Measurements from ENCODE around the gene CLDN16. TPM values are rescaled to one million over a fixed set of nuclear protein-coding genes. Genes with fewer than 3 reads are reported as not detected.

The CLDN16 gene
- total RNA-seq, 2 experiments from 2014 or later: not detected

GRCh38 chr3:190361791-190362190 is 26.2 kb upstream of the CLDN16 start:
- ATAC-seq (ENCODE audit: poor library complexity): no peak
- CTCF ChIA-PET: no interaction called here

GRCh38 chr3:190362258-190362657 is 25.7 kb upstream of the CLDN16 start:
- POLR2A ChIA-PET: no interaction called here
- no peak overlapping the region for H3K4me3 Mint-ChIP-seq
- H3K4me1 Mint-ChIP-seq (ENCODE audit: low read depth): no peaks in the 10 kb centered on the region

More at GRCh38 chr3:190361791-190362190, 26.2 kb upstream of the CLDN16 start:
- Histone ChIP-seq H3K27ac (ENCODE audit: low read depth in 1 of 2, low read length in 2 of 2) (no peak overlapping the region), H3K4me3 (ENCODE audit: low read length) (no peak overlapping the region), H3K27me3 (ENCODE audit: control insufficient read depth in 1 of 2, insufficient read depth in 2 of 2, low read length in 2 of 2) (peaks cover 0 to 5% of the 10 kb centered on the region in 2 experiments), H3K9me3 (ENCODE audit: control insufficient read depth in 1 of 2, insufficient read depth in 1 of 2, low read length in 2 of 2) (no peaks in the 10 kb centered on the region), H3K36me3 (ENCODE audit: insufficient read depth, low read length) (no peaks in the 10 kb centered on the region), H3K4me1 (ENCODE audit: insufficient read depth, low read length) (no peaks in the 10 kb centered on the region)
- Mint-ChIP-seq H3K36me3 (ENCODE audit: low read depth) (no peaks in the 10 kb centered on the region), H3K9me3 (no peaks in the 10 kb centered on the region), H3K4me3 (no peak overlapping the region), H3K27ac (no peak overlapping the region), H3K27me3 (no peaks in the 10 kb centered on the region), H3K4me1 (ENCODE audit: low read depth) (no peaks in the 10 kb centered on the region)
- intact Hi-C loops (cut with DNase I, micrococcal nuclease): no loop called here
- no peak for TF ChIP-seq CTCF (IDR thresholded peaks at IDR 0.05)
- POLR2A ChIA-PET: no interaction called here
- DNase-seq: no peak

GRCh38 chr3:190366133-190366532 is 21.8 kb upstream of the CLDN16 start:
- TF ChIP-seq CTCF (IDR thresholded peaks at IDR 0.05): no peak
- H3K4me1 ChIP-seq (ENCODE audit: insufficient read depth, low read length): no peaks in the 10 kb centered on the region
- H3K4me3 Mint-ChIP-seq: no peak overlapping the region

More at GRCh38 chr3:190362258-190362657, 25.7 kb upstream of the CLDN16 start:
- DNase-seq (no peak), ATAC-seq (ENCODE audit: poor library complexity) (no peak)
- Histone ChIP-seq H3K9me3 (ENCODE audit: control insufficient read depth in 1 of 2, insufficient read depth in 1 of 2, low read length in 2 of 2) (no peaks in the 10 kb centered on the region), H3K27me3 (ENCODE audit: control insufficient read depth in 1 of 2, insufficient read depth in 2 of 2, low read length in 2 of 2) (peaks cover 0 to 5% of the 10 kb centered on the region in 2 experiments), H3K4me3 (ENCODE audit: low read length) (no peak overlapping the region), H3K4me1 (ENCODE audit: insufficient read depth, low read length) (no peaks in the 10 kb centered on the region), H3K36me3 (ENCODE audit: insufficient read depth, low read length) (no peaks in the 10 kb centered on the region), H3K27ac (ENCODE audit: low read depth in 1 of 2, low read length in 2 of 2) (no peak overlapping the region)
- Mint-ChIP-seq H3K9me3 (no peaks in the 10 kb centered on the region), H3K36me3 (ENCODE audit: low read depth) (no peaks in the 10 kb centered on the region), H3K27me3 (no peaks in the 10 kb centered on the region), H3K27ac (no peak overlapping the region)
- CTCF ChIA-PET: no interaction called here
- TF ChIP-seq CTCF (IDR thresholded peaks at IDR 0.05): no peak
- intact Hi-C loops (cut with DNase I, micrococcal nuclease): no loop called here

More at GRCh38 chr3:190366133-190366532, 21.8 kb upstream of the CLDN16 start:
- CTCF ChIA-PET: no interaction called here
- POLR2A ChIA-PET: no interaction called here
- Mint-ChIP-seq H3K36me3 (ENCODE audit: low read depth) (no peaks in the 10 kb centered on the region), H3K27me3 (no peaks in the 10 kb centered on the region), H3K9me3 (no peaks in the 10 kb centered on the region), H3K4me1 (ENCODE audit: low read depth) (no peaks in the 10 kb centered on the region), H3K27ac (no peak overlapping the region)
- Histone ChIP-seq H3K36me3 (ENCODE audit: insufficient read depth, low read length) (no peaks in the 10 kb centered on the region), H3K4me3 (ENCODE audit: low read length) (no peak overlapping the region), H3K9me3 (ENCODE audit: control insufficient read depth in 1 of 2, insufficient read depth in 1 of 2, low read length in 2 of 2) (no peaks in the 10 kb centered on the region), H3K27me3 (ENCODE audit: control insufficient read depth in 1 of 2, insufficient read depth in 2 of 2, low read length in 2 of 2) (no peaks in the 10 kb centered on the region), H3K27ac (ENCODE audit: low read depth in 1 of 2, low read length in 2 of 2) (no peak overlapping the region)
- no peak for DNase-seq
- intact Hi-C loops (cut with DNase I, micrococcal nuclease): no loop called here
- ATAC-seq (ENCODE audit: poor library complexity): no peak
